Osteoblast (primary cell): ENCODE data around the gene ZDHHC7. TPM values are rescaled to one million over a fixed set of nuclear protein-coding genes. Genes with fewer than 3 reads are reported as not detected.

Experiments used
- DNase-seq: peaks from one replicate; pipeline ENCODE4 v3.0.0; 2011; ENCODE audit warnings: low spot score, mixed read lengths; ENCODE audit not compliant: insufficient read length; ENCODE audit errors: missing footprints
- H2AFZ ChIP-seq: 2 replicates; pipeline ENCODE4 v1.6.0; 2011; ENCODE audit warnings: mild to moderate bottlenecking, low read length
- H3K27ac ChIP-seq: 2 replicates; pipeline ENCODE4 v1.5.1; 2011; ENCODE audit warnings: mild to moderate bottlenecking, low read depth, low read length, moderate library complexity
- H3K27me3 ChIP-seq: 2 replicates; pipeline ENCODE4 v1.6.0; 2012; ENCODE audit warnings: mild to moderate bottlenecking, control low read depth, inconsistent platforms, low read length, moderate library complexity; ENCODE audit not compliant: insufficient read depth
- H3K36me3 ChIP-seq: 2 replicates; pipeline ENCODE4 v1.5.1; 2011; ENCODE audit warnings: mild to moderate bottlenecking, low read length, control low read depth, moderate library complexity; ENCODE audit not compliant: insufficient read depth
- H3K4me1 ChIP-seq: 2 replicates; pipeline ENCODE4 v1.5.1; 2011; ENCODE audit warnings: mild to moderate bottlenecking, low read length, control low read depth, moderate library complexity; ENCODE audit not compliant: insufficient read depth
- H3K4me2 ChIP-seq: 2 replicates; pipeline ENCODE4 v1.6.0; 2011; ENCODE audit warnings: mild to moderate bottlenecking, low read length; ENCODE audit not compliant: insufficient read depth
- H3K4me3 ChIP-seq: fragments of 200-600 bp; sonication (generic); 3 replicates; pipeline ENCODE4 v1.5.1; 2012; ENCODE audit warnings: mild to moderate bottlenecking, low read length, inconsistent platforms; ENCODE audit not compliant: insufficient read depth
- H3K79me2 ChIP-seq: 2 replicates; pipeline ENCODE4 v1.6.0; 2012; ENCODE audit warnings: mild to moderate bottlenecking, low read length, control low read depth, inconsistent platforms; ENCODE audit not compliant: insufficient read depth
- H3K9me3 ChIP-seq: 2 replicates; pipeline ENCODE4 v1.5.1; 2011; ENCODE audit warnings: low read depth, low read length, control low read depth
- H4K20me1 ChIP-seq: 2 replicates; pipeline ENCODE4 v1.6.0; 2012; ENCODE audit warnings: mild to moderate bottlenecking, low read length, control low read depth; ENCODE audit not compliant: insufficient read depth
- total RNA-seq: library from RNA; depleted of rRNA; stranded (reverse); fragments of >200 nt; gene quantifications from 2 replicates; pipeline ENCODE4 v1.2.3, GENCODE V29; 2012
- TF ChIP-seq, protein P1 (sequence below): IDR thresholded peaks from 2 replicates; pipeline ENCODE4 v1.5.1; 2011; ENCODE audit warnings: mild to moderate bottlenecking, low read depth, low read length, moderate library complexity; ENCODE audit errors: extremely low read depth

ZDHHC7 gene
- total RNA-seq, 1 donor = 134 TPM

DNA sequence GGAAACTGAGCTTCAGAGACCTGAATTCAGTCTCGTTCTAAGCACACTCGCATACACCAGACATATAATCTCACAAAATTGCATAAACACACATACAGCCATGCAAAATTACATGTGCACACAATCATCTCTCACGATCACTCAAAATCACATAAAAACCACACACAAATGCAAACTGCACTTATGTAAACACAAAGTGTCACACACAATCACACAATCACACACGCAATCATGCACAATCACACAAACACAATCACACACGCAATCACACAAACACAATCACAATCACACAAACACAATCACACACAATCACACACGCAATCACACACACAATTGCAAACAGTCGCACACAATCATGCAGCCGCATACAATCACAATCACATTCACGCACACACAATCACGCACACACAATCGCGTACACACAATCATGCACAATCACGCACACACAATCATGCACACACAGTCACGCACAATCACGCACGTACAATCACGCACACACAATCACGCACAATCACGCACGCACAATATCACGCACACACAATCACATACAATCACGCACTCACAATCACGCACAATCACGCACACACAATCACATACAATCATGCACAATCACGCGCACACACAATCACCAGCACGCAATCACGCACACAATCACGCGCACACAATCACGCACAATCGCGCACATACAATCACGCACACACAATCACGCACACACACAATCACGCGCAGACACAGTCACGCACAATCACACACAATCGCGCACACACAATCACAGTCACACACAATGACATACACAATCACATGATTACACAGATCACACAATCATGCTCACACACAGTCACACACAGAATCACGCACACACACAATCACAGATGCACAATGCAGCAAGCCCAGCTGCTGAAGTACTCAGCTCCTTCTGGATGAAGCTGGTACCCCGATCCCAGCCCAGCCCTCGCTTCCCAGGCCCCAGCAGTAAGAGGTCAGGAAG lies 45.6 kb downstream of the ZDHHC7 start:
- H3K27me3 ChIP-seq = no peaks in the 10 kb centered on the region
- H4K20me1 ChIP-seq = no peaks in the 10 kb centered on the region
- no peaks in the 10 kb centered on the region for H3K9me3 ChIP-seq
- DNase-seq = peak; percentile 74
- H3K4me1 ChIP-seq = no peaks in the 10 kb centered on the region
- TF ChIP-seq, protein P1, sequence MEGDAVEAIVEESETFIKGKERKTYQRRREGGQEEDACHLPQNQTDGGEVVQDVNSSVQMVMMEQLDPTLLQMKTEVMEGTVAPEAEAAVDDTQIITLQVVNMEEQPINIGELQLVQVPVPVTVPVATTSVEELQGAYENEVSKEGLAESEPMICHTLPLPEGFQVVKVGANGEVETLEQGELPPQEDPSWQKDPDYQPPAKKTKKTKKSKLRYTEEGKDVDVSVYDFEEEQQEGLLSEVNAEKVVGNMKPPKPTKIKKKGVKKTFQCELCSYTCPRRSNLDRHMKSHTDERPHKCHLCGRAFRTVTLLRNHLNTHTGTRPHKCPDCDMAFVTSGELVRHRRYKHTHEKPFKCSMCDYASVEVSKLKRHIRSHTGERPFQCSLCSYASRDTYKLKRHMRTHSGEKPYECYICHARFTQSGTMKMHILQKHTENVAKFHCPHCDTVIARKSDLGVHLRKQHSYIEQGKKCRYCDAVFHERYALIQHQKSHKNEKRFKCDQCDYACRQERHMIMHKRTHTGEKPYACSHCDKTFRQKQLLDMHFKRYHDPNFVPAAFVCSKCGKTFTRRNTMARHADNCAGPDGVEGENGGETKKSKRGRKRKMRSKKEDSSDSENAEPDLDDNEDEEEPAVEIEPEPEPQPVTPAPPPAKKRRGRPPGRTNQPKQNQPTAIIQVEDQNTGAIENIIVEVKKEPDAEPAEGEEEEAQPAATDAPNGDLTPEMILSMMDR = no peak
- H3K79me2 ChIP-seq = no peaks in the 10 kb centered on the region
- no peak overlapping the region for H3K27ac ChIP-seq
- no peak overlapping the region for H2AFZ ChIP-seq
- no peak overlapping the region for H3K4me2 ChIP-seq
- H3K36me3 ChIP-seq = no peaks in the 10 kb centered on the region
- H3K4me3 ChIP-seq = no peak overlapping the region

DNA sequence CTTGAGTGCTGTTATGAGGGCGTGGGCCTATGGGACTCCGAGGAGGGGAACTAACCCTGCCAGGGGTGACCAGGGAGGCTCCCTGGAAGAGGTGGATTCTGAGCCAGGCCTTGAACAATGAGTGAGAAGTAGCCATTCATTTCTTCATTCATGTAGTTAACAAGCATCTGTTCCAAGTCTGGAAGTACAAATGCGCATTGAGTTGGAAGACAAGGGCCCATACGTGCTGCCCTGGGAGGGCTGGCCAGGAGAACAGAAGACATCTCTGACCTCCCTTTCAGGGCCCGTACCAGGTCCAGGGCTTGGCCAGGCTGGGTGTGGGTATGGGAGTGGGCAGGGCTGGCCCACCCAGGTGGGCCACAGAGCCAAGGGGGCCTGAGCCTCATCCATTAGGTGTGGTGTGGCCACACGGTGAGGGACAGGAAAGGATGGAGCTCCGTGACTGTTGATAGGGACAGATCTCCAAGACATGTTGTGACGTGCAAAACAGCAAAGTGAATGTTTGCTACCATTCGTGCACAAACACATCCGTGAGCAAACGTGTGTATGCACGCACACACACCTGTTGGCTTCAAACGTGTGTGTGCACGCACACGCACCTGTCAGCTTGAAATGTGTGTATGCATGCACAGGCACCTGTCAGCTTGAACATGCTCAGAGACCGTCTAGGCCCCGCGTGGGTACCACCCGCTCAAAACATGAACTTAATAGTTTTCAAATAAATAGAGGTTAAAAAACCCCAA lies 46.8 kb downstream of the ZDHHC7 start:
- H4K20me1 ChIP-seq = no peaks in the 10 kb centered on the region
- H3K36me3 ChIP-seq = no peaks in the 10 kb centered on the region
- H2AFZ ChIP-seq = no peak overlapping the region
- H3K4me2 ChIP-seq = no peak overlapping the region
- H3K4me3 ChIP-seq = no peak overlapping the region
- TF ChIP-seq, protein P1 = no peak
- H3K4me1 ChIP-seq = no peaks in the 10 kb centered on the region
- no peaks in the 10 kb centered on the region for H3K79me2 ChIP-seq
- H3K9me3 ChIP-seq = no peaks in the 10 kb centered on the region
- no peaks in the 10 kb centered on the region for H3K27me3 ChIP-seq
- H3K27ac ChIP-seq = no peak overlapping the region
- DNase-seq = peak; percentile 19

DNA sequence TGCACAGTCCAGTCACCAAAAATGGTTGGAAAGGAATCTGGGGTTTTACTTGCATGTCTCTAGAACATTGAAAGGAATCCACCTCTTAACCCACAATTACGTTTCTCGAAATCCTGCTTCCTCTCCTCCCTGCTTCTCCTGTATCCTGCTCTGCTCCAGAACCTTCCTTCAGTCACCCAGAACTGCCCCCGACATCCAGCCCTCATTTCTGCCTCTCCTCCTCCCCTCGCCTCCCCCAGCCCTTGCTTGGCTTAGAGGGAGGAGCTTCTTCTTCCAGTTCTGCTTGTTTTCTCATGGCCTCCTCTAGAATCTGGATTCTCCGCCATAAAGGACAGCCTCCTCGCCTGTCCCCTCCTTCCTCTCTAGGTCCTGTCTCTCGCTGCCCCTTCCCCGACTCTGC lies 48.3 kb downstream of the ZDHHC7 start:
- TF ChIP-seq, protein P1 = no peak
- no peak overlapping the region for H2AFZ ChIP-seq
- no peaks in the 10 kb centered on the region for H3K27me3 ChIP-seq
- H3K79me2 ChIP-seq = no peaks in the 10 kb centered on the region
- no peak overlapping the region for H3K4me3 ChIP-seq
- no peak overlapping the region for H3K4me2 ChIP-seq
- H3K9me3 ChIP-seq = no peaks in the 10 kb centered on the region
- H3K36me3 ChIP-seq = no peaks in the 10 kb centered on the region
- H3K4me1 ChIP-seq = no peaks in the 10 kb centered on the region
- H4K20me1 ChIP-seq = no peaks in the 10 kb centered on the region
- no peak overlapping the region for H3K27ac ChIP-seq
- peak; percentile 36 for DNase-seq

DNA sequence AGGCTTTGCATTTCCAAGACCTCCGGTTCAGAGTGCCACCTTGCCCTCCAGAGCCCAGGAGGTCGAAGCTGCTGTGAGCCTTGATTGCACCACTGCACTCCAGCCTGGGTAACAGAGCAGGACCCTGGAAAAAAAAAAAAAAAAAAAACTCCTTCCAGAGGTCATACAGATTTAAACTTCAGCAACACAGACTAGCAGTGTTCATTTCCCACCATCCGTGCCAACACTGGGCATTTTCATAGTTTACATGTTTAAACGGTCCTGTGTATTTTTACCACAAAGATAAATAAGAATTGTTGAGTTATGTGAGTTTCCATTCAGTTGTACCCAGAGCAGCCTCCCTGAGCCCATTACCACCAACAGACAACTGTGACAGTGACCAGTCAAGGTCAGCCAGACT lies 50.4 kb downstream of the ZDHHC7 start:
- DNase-seq = peak; percentile 63
- no peak overlapping the region for H3K27ac ChIP-seq
- H2AFZ ChIP-seq = no peak overlapping the region
- no peaks in the 10 kb centered on the region for H3K36me3 ChIP-seq
- no peaks in the 10 kb centered on the region for H4K20me1 ChIP-seq
- TF ChIP-seq, protein P1 = no peak
- no peak overlapping the region for H3K4me2 ChIP-seq
- H3K27me3 ChIP-seq = no peaks in the 10 kb centered on the region
- H3K4me3 ChIP-seq = no peak overlapping the region
- H3K9me3 ChIP-seq = no peaks in the 10 kb centered on the region
- H3K79me2 ChIP-seq = no peaks in the 10 kb centered on the region
- no peaks in the 10 kb centered on the region for H3K4me1 ChIP-seq
